GM19324 (cell line): ENCODE results near the gene ATP11B.
"Not testable (repeated sequence)": the region's sequence is repeated elsewhere in the genome, so short reads cannot be mapped to it uniquely, and the experiment has no call there.

Source experiments
- ATAC-seq: cut with Tn5 transposase; IDR thresholded peaks from one replicate; pipeline ENCODE4 v1.9.1; 2021; ENCODE audit warnings: mild to moderate bottlenecking, moderate library complexity; ENCODE audit not compliant: unreplicated experiment, low FRiP score

The ATP11B gene

DNA sequence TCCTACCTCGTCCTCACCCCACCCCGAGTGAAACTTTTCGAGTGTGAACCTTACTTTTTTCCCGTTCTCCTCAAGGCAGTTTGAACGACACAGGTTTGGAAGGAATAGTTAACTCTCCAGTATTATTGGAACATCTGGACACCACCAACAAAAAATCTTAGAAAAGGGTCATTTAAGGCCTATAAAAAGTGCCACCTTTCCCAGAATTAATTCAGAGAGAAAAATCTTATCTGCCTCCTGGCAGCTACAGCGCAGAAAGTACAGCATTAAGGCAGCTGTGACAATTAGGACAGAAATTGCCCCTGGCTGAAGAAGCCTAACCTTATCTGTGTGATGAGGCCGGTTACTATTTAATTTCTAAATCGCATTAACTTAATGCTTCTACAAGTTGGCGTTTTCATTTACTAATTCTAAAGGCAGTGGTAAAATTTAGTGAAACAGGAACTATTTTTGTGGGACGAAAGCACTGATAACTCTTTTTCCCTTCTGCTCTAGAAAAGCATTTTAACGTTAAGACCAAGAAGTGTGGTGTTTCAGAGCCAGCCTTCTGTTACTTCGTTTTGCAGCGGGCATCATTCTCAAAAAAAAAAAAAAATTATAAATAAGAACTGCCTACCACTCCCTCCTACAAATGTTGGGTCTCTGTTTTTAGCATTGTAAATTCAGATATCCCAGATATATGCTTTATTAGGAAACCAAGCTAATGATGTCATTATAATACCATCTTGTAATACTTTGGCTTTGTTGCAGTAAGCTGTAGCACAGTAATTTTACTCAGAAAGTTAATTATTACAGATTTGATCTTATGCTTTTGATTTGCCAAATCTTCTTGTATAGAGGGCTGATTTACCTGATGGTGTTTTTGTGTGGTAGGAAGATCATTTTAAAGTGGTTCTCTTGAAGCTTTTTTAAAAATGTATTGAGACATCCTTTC, 1.4 kb downstream of the ATP11B start:
- no peak for ATAC-seq

DNA sequence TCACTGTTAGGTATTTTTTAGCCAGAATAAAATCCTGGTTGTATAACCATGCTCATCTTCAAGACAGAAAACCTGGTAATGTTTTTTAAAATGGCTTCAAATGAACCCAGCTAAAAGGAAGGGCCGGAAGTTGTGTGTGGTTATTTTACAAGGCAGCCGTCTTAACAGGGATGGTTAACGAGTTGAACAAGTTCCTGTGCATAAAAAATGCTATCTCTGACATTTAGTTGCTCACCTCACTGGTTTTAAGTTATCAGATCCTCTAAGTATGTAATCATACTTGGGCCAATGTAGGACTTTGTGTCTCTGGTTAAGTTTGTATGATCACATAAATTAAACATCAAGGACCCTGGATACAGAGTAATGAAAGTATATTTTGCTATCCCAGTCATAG, 2.1 kb downstream of the ATP11B start:
- no peak for ATAC-seq

DNA sequence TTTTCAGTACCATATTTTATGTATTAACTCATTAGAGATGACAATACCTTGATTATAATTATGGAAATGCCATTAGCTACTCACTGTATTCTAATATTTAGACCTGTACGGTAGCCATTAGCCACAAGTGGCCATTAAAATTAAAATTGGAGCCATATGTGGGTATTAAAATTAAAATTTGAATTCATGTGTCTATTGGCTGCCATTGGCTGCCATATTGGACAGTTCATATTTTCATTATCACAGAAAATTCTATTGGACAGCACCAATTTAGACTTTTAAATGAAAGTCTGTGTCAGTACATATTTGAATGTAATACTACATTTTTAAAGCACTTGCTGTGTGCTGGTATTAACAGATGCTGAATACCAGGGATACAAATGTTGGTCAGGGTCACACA, 3.0 kb downstream of the ATP11B start:
- ATAC-seq: no peak

DNA sequence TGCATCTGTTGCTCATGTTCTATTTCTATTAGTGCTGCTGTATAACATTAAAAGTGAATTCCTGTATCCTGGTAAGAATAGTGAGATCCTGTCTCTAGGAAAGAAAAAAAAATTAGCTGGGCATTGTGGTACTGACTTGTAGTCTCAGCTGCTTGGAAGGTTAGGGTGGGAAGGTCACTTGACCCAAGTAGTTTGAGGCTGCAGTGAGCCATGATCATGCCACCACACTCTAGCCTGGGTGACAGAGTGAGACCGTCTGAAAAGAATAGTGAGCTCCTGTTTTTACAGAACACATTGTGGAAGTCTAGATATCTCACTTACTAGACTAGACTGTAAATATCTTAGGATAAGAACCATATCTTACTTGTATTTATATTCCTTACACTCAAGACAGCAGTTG, 4.6 kb downstream of the ATP11B start:
- no peak for ATAC-seq

DNA sequence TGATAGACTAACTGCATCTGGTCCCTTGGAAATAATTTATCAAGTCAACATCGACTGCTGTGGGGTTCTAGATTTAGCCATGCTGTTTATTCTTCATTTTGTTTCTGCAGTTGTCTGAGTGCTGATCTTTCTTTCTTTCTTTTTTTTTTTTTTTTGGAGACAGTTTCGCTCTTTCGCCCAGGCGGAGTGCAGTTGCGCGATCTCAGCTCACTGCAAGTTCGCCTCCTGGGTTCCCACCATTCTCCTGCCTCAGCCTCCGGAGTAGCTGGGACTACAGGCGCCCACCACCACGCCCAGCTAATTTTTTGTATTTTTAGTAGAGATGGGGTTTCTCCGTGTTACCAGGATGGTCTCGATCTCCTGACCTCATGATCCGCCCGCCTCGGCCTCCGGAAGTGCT, 5.8 kb downstream of the ATP11B start:
- ATAC-seq: not testable (repeated sequence)

DNA sequence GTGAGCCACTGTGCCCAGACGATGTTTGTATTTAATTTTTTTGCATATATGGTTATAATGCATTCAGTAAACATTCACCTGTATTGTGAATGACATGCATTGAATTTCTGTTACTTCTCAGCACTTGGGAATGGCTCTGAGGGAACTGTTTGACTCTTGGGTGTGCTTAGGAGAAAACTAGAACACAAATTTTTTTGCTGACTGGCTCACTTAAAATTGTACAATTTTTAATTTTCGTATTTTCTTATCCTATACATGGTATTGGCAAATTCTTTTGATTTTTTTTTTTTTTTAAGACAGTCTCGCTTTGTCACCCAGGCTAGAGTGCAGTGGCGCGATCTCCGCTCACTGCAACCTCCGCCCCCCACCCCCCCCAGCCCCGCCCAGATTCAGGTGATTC, 7.2 kb downstream of the ATP11B start:
- no peak for ATAC-seq

DNA sequence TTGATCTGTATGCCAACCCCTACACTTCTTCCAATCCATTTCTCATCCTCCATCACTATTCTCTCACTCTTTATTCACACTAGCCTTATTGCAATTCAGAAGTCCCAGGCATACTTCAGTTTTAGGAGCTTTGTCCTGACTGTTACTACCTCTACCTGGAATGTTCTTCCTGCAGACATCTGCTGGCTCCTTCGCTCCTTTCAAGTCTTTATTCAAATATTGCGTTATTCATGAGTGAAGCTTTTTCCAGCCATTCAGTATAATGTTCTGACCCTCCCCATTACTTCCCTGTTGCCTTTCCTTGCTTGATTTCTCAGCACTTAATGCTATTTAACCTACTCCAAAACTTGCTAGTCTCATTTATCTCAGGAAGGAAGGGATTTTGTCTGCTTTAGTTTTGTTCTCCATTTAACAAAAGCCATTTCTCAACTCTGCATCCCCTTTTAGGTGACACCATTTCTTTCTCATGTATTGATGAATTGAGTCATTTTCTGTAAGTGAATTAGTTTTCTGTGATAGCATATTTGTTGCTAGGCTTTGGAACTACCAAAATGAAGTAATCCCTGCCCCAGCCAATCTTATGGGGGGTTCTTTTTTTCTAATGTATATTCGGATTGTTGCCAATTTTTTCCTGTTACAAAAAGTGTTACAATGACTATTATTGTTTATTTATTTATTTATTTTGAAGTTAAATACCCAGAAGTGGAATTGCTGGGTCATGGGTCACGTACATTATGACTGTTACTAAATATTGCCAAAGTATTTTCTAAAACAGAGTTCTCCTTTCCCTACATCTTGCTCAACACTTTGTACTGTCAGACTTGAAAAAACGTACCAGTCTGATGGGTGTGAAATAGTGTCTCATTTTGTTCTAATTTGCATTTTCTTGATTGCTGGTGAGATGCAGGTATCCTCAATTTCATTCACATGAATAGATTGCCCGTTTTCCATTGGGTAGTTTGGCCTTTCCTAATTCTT, 9.4 kb downstream of the ATP11B start:
- ATAC-seq: no peak

DNA sequence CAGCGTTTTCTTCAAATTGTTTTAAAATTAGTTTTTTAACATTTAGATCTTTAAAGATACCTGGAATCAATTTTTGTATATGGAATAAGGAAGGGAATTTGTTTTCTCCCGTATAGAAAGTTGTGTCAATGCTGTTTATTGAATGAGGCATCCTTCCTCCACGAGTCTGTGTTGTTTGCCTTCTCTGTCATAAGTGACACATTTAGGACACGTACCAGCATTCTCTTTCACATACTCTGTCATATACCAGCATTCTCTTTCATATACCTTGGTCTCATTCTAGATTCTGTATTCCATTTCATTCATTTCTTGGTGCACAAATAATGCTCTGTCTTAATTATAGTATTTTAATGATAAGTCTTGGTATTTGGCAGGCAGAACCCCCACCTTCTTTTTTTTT, 10.3 kb downstream of the ATP11B start:
- no peak for ATAC-seq

DNA sequence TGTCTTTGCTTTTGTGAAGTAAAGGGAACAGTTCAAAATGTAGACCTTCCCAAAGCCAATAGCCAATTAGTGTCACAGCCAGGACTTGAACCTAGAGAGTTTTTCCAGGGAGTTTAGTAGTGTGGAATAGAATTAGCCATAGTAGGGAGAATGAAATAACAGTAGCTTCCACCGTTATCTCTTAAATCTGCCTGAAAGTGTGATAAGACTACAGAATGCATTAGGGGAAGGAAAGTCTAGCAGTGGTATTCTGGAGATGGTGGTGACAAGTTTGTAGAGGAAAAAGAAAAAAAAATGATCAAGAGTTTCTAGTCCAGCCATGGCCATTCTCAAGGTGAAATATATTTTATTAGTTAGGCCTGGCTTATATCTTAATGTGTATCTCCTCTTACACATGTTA, 13.8 kb downstream of the ATP11B start:
- ATAC-seq: no peak

DNA sequence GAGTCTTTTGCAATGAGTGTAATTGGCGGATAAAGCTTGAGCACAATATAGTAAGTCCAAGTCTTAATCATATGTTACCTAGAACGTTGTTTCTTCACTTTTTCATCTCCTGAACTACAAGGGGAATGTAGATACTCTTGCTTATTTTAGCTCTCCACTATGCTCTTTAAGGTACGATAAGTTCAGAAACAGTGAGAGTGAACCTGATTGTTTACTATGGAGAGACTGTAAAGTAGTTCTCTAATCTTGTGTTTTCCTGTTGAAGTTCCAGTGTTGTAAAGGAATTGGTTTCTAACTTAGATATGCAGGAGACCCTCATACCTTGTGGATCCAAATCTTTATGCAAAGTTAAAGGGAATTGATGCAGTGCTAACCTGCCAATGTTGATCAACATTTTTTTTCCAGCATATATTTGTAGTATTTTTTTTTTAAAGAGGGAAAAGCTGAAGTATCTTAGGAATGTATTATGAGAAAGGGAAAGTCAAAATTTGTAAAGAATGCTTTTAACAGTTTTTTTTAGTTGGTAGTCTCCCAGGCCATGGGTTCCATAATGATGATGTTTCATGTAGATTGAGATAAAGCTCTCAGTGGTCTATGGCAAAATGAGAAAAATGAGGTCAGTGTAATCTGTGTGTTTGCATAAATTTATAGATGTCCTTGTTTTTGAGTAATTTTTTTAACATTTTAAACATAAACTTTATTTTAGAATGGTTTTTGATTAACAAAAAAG, 14.9 kb downstream of the ATP11B start:
- ATAC-seq: no peak

DNA sequence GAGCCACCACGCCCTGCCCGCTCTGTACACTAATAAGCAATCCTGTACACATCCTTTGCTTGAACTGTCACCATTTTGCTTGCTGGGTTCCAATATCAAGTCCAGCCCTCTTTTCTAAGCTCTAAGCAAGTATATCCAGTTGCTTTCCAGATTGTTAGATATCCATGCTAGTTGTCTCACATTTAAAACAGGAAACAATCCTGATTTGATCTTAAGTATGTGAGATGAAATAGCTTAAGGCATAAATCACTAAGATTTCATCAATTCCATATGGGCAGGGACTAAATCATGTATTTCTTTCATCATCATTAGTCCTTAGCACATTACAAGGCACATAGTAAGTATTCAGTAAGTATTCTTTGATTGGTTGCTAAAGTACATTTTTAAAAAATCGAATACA, 16.2 kb downstream of the ATP11B start:
- no peak for ATAC-seq

DNA sequence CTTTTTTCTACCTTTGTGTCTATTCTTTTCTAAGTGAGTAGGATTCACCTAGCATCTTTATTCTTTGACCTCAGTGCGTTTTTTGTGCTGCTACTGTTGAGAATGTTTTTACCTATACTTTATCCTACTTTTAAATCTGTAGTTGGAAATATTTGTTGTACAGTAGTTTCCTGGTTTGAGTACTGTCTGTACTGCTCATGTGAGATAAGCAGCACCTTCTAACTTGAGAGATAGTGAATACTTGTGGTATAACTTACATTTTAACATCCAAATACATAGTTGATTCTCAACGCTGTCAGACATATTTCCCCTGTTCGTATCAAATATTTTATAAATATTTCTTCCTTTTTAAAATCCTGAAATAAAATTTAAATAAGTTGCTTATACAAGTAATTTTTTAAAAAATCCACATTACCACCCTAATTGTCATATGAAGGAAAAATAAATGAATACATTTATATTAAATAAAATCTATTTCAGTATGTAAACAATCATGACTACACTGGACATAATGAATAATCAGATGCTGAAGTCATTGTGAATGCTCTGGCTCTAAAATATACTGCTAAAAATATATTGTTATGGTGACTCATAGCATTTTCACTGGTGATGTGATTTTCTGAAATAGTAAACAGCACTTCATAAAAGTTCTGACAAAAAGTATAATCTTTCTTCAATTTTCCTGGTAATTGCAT, 17.4 kb downstream of the ATP11B start:
- no peak for ATAC-seq

DNA sequence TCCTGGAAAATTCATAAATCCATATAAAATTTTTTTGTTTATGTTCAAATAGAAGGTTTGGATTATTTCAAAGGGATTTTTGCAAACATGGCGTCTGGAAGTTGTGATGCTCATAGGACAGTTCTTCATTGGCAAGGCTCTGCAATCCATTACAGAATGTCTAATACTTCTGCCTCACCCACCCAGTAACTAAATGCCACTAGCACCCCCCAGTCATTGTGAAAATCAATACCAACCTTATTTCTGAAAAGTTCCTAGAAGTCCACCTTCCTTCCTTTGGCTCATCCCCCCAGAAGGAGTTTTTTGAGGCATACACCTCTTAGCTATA, 17.9 kb downstream of the ATP11B start:
- ATAC-seq: no peak

DNA sequence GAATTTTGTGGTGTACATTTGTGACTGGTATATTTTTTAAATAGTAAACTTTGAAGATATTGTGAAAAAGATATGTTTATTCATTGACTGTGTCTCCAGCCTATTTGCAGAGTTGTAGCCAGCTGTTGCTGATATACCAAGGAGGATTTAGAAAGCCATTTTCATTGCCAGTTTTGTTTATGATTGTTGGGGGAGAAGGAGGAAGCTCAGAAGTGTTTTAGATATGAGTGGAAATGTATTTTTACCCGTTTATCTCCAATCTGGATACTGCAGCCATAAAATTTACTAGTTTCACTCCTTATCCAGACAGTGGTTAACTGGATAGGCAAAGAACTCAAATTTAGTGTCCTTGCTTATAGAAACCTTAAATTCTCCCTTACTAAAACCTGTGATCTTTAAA, 18.8 kb downstream of the ATP11B start:
- ATAC-seq: no peak

DNA sequence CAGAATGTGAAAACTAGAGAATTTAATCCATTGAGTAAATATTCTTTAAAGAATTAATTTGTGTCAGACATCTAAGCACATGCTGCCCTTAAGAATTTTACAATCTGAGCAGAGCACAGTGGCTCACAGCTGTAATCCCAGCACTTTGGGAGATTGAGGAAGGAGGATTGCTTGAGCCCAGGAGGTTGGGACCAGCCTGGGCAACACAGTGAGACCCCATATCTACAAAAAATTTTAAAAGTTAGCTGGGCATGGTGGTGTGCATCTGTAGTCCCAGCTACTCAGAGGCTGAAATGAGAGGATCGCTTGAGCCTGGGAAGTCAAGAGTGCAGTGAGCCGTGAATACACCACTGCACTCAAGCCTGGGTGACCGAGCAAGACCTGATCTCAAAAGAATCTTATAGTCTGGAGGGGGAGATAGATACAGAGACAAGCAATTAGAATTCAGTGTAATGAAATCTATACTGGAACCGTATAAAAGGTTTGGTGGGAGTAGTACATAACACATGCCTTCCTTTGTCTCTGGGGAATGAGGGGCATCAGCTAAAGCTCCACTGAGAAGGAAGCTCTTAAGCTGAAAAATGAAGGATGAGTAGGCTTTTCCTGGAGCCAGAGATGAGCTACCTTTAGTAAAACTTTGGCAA, 21.2 kb downstream of the ATP11B start:
- no peak for ATAC-seq

DNA sequence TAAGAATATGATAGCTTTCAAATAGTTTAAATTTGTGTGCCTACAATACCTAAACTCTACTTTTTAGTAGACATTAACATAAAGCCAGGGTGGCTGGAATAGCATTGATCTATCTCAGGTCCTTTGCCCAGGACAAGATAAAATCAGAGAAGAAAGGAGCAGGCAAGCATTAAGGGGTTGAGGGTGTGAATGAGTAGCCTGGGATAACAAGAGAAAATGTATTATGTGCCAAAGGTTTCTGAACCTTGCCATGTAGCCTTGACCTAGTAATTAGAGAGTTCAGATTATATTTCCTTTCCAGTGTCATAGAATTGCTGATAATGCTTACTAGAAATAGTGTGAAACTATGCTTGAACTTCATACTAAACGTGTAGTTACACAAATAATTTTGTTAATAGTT, 22.9 kb downstream of the ATP11B start:
- no peak for ATAC-seq

DNA sequence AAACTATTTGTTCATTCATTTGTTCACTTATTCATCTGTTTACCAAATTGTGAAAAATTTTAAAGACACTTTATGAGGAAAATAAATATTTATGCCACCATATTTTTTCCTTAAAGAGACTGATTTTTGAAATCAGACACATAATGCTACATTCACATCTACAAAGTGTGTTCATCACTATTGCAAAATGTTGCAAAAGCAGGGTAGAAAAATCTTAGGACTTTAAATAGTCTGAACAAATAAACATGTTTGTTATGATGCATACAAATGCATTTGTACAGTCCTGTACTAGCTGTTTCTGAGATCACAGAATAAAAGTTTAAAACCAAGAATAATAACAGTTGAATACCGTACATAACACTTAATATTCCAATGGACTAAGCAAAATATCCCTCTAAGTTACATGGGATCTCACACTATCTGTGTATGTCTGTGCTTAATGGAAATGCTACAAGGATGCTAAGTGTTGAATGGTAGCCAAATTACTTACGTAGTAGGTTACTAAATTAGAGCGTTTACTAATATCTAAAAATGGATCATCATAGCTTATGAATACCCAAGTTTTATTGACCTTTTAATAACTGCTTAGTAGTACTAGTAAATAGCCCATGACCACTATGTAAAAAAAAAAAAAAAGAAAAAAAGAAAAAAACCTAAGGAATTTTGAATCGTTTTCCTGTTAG, 25.1 kb downstream of the ATP11B start:
- ATAC-seq: no peak

DNA sequence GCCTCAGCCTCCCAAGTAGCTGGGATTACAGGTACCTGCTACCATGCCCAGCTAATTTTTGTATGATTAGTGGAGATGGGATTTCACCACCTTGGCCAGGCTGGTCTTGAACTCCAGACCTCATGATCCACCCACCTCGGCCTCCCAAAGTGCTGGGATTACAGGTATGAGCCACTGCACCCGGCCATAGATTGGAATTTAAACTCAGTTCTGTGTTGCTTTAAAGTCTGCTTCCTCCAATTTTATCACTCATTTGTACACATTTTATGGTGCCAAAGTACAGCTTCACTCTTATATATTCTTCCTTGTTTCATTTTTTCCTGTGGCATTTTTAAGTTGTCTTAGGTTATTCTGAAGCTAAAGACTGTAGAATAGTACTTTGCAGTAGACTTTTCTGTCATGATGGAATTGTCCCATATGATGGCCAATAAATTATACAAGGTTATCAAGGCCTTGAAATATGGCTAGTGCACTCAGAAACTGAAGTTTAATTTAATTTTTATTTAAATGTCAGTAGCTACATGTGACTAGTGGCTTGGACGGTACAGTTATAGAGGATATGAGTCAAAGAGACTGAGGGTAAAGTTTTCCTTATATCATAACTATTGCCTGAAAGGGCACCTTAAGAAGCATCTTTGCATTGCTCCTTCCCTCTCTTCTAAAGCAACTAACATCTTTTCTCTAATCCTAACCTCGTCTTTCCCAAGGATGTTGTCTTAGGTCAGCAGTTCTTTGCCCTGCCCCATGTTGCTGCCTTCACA, 28.1 kb downstream of the ATP11B start:
- ATAC-seq: no peak

DNA sequence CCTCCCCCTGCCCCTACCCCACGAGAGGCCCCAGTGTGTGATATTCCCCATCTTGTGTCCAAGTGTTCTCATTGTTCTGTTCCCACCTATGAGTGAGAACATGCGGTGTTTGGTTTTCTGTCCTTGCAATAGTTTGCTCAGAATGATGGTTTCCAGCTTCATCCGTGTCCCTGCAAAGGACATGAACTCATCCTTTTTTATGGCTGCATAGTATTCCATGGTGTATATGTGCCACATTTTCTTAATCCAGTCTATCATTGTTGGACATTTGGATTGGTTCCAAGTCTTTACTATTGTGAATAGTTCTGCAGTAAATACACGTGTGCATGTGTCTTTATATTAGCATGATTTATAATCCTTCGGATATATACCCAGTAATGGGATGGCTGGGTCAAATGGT, 29.0 kb downstream of the ATP11B start:
- not testable (repeated sequence) for ATAC-seq
